T follicular helper cell (primary cell): Measurements from ENCODE around the gene SPART.
"Not testable (repeated sequence)": the region's sequence is repeated elsewhere in the genome, so short reads cannot be mapped to it uniquely, and the experiment has no call there.

Source experiments
- DNase-seq: peaks from one replicate; pipeline ENCODE4 v3.0.0-alpha.2; 2020; ENCODE audit warnings: low read depth

The SPART gene

GRCh38 chr13:36319793-36320192 lies 26.4 kb downstream of the SPART start:
- DNase-seq: not testable (repeated sequence)

GRCh38 chr13:36313047-36313969 lies 32.9 kb downstream of the SPART start:
- no peak for DNase-seq

GRCh38 chr13:36310417-36311108 lies 35.6 kb downstream of the SPART start:
- no peak for DNase-seq

- DNase-seq: no peak
These were observed 43.9 kb downstream of the SPART start for GRCh38 chr13:36302289-36302688.

GRCh38 chr13:36299469-36299868 lies 46.7 kb downstream of the SPART start:
- DNase-seq: not testable (repeated sequence)

GRCh38 chr13:36298535-36299068 lies 47.6 kb downstream of the SPART start:
- no peak for DNase-seq

GRCh38 chr13:36297366-36298338 lies 48.5 kb downstream of the SPART start, which contains the start of gene CCDC169:
TSS of gene CCDC169 (minus strand) at chr13:36297814. CDS start at chr13:36297719, 95 bp downstream.
- DNase-seq: peak; percentile 42

GRCh38 chr13:36294096-36294495 lies 52.1 kb downstream of the SPART start:
- no peak for DNase-seq

- no peak for DNase-seq
These were observed 52.7 kb downstream of the SPART start for GRCh38 chr13:36293497-36293896.

GRCh38 chr13:36288794-36289391 lies 57.3 kb downstream of the SPART start:
- no peak for DNase-seq

GRCh38 chr13:36286006-36286405 lies 60.2 kb downstream of the SPART start:
- no peak for DNase-seq

- DNase-seq: no peak
These were observed 63.3 kb downstream of the SPART start for GRCh38 chr13:36282821-36283432.

GRCh38 chr13:36275190-36276002 lies 70.8 kb downstream of the SPART start:
- no peak for DNase-seq

- no peak for DNase-seq
These were observed 72.8 kb downstream of the SPART start for GRCh38 chr13:36273431-36273830.

GRCh38 chr13:36261976-36262375 lies 84.2 kb downstream of the SPART start:
- no peak for DNase-seq

GRCh38 chr13:36261011-36261410 lies 85.2 kb downstream of the SPART start:
- DNase-seq: no peak

GRCh38 chr13:36259361-36260137 lies 86.6 kb downstream of the SPART start:
- DNase-seq: no peak

- no peak for DNase-seq
These were observed 87.4 kb downstream of the SPART start for GRCh38 chr13:36258831-36259230.
